ENCODE measurements around the gene ZNF581.

The ZNF581 gene

DNA sequence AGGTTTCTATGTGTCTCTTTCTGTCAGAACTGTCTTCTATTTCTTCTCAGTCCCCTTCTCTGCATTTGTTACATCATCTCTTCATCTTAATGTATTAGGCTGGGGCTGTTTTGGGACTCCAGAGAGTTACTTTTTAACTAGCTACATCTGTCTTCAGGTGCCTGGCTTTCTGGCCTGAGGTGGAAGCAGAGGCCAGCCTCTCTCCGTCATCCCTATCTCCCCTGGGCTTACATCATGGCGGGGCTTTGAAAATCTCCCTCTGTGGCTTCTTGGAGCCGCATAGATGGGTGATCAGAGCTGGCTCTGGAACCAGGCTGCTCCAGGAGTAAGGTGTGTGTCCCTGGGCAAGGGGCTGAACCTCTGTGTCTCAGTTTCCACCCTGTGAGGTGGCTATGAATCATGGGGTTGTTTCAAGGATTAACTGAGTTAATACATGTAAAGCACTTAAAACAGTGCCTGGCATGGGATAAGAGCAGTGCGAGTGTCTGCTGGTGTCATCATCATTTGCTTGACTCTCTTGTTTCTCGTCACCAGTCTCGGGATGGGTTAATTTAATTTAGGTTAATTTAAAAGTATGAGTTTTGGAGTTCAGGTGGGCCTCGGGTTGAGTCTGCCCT lies 33.5 kb downstream of the ZNF581 start:
- in situ Hi-C loops (cut with HindIII; ENCODE audit: low sequenced_read_pairs): no loop called here

DNA sequence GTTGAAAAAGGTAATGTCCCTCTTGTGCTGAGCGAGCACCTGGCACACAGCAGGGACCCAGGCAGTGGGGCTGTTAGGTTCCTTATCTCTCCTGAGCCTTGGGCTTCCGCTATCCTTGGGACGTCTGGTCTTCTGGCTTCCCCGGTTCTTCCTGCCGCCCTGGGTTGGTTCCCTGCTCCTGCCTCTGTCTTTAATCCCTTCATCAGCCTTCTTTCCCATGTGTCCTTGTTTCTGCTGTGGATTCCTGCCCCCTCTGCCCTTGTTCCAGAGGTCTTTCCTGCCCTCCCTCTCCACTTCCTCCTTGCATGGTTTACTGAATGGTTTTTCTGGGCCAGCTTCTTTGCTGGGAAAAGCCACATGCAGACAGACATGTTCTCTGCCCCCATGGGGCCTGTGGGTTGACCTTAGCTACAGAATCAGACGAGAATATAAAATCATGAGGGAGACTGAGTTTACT lies 34.2 kb downstream of the ZNF581 start:
- in situ Hi-C loops (cut with HindIII; ENCODE audit: low sequenced_read_pairs): no loop called here

DNA sequence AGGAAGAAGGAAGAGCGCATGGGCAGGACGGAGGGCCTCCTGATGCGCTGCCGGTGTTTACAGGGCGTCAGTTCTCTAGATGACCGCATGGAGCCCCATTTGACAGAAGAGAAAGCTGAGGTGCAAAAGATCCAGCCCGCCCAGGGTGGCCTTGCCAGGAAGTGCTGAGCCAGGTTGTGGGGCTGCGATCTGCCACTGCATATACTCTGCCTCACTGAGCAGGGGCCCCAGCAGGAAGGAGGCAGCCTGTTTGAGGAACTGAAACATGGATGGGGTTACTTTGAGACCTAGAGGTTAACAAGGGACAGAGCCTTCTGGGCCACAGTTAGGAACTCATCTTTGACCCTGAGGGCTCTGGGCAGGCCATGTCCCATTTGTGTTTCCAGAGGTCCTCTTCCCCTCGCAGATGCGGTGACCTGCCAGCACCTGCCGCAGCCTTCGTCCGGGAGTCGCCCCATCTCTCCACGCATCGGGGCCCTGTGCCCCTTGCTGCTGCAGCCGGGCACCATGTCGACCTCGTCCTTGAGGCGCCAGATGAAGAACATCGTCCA lies 34.7 kb downstream of the ZNF581 start:
- in situ Hi-C loops (cut with HindIII; ENCODE audit: low sequenced_read_pairs): no loop called here

DNA sequence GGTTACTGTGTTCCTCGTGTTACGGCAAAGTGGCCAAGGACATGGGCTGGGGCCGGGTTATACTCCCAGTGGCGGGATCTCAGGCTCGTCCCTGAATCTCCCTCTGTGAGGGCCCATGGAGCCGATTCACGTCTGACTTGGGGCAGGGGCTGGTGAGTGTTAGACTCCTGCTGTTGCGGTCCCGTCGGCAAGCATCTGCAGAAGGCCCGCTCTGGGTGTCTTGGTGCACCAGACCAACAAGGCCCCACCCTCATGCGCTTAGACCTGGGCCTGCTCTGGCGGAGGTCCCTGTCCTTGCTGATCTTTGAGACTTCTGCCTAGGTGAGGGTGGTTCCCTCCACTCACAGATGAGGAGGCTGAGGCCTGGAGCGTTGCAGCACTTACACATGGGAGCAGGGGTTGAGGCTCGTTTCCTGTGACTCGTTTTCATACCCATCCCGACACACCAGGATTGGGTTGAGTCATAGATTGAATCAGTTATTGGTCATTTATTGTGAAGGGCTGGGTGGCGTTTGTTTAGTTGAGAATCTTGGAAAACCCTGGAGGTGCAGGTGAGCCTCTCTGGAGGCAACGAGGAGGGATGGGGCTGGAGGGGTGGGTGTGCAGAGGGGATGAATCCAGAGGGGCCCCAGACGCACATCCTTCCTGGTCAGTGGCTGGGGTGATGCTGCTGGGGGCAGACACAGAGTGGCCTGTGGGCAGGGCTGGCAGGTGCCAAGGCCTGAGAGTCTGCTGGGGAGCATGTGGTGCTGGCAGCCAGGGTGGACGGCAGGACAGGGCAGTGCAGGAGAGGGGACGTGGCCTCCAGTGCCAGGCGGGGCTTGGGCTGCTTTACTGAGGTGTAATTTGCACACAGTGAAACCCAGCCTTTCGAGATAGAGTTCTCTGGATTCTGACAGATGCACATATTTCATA lies 36.2 kb downstream of the ZNF581 start:
- in situ Hi-C loops (cut with HindIII; ENCODE audit: low sequenced_read_pairs): no loop called here

DNA sequence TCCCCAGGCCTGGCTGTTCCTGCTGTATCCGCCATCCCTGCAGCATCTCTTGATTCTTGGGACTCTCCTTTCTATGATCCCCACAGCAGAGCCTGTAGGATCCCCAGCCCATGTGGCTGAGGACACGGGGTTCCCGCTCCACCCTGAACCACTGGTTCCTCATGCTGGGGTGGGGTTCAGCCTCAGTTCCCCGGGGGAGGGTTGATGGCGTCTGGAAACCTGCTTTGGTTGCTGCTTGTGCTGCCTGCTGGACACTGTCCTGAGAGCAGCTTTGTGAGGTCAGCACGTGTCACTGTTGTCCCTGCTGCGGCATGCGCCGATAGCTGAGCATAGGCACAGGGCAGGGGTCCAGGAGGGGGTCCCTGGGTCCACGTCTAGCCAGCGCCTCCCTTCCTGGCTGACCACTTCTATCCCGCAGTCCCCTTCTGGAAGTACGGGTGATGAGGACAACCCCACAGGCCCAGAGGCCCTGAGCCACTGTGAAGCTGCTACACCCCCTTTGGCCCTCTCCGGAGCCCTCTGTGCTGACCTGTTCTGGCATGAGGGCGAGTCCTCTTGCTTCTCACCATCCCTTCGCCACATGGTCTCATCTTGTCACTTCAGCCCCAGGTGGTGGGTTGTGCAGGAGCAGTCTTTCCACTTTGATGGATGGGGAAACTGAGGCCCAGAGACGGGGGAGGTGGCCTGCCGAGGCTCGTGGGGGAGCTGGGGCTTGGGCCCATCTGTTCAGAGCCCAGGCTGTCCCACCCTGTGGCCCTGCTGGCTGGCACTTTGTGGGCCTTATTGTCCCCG lies 37.1 kb downstream of the ZNF581 start:
- in situ Hi-C loops (cut with HindIII; ENCODE audit: low sequenced_read_pairs): no loop called here

DNA sequence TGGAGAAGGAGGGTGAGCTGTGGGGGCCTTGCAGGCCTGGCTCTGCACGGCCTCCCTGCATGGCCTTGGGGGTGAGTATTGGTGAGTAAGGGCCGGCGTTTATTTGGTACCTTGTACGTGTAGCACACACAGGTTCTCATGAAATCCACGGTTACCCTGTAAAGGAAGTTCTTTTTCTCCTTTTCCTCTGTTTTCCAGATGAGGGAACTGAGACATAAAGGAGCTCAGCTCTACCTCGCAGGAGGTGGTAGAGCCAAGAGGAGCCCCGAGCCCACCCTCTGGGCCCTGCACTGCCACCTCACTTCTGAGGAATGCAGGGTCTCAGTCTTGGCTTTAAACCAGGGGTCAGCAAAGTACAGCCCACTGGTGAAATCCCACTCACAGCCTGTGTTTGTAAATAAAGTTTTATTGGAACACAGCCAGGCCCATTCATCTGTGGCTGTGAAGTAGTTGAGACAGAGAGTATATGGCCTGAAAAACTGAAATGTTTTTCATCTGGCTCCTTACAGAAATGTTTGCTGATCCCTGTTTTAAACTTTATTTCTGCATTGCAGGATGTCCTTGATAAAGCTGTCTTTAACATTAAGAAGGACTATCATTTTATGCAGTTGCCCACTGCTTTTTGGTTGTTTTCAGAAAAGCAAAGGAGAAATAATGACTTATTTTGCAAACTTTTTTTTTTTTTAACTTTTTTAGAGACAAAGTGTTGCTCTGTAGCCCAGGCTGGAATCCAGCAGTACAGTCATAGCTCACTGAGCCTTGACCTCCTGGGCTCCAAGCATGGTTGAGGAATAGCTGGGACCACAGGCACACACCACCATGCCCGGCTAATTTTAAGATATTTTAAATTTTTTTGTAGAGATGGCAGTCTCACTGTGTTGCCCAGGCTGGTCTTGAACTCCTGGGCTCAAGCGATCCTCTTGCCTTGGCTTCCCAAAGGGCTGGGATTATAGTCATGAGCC lies 38.0 kb downstream of the ZNF581 start:
- in situ Hi-C loops (cut with HindIII; ENCODE audit: low sequenced_read_pairs): no loop called here

DNA sequence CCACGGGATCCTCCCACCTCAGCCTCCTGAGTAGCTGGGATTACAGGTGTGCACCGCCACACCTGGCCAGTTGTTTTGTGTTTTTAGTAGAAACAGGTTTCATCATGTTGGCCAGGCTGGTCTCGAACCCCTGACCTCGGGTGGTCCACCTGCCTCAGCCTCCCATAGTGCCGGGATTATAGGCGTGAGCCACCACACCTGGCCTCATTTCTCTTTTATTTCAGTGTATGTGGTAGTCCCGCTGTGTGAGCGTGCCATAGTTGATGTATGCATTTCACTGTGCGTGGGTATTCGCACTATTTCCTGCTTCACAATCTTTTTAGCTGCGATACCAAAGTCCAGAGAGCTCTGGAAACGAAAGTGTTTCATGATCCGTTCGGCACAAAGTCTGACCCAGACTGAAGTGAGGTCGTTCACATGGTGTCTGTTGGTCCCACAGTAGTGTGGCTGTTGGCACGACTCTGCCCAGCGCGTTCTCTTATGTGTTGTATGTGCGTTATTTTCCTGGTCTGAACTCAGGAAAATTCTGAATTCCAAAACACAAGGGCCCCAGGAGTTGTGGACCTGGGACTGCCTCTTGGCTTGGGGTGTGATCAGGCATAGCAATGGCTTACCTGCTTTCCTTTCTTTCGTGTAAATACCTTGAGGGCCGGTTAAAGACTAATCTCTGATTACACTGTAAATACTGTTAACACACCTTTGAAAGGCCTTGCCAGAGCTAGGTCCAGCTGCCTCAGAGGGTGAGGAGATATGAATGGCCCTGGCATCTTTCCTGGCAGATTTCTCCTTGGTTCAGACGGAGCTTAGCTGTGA lies 40.2 kb downstream of the ZNF581 start:
- in situ Hi-C loops (cut with HindIII; ENCODE audit: low sequenced_read_pairs): no loop called here

DNA sequence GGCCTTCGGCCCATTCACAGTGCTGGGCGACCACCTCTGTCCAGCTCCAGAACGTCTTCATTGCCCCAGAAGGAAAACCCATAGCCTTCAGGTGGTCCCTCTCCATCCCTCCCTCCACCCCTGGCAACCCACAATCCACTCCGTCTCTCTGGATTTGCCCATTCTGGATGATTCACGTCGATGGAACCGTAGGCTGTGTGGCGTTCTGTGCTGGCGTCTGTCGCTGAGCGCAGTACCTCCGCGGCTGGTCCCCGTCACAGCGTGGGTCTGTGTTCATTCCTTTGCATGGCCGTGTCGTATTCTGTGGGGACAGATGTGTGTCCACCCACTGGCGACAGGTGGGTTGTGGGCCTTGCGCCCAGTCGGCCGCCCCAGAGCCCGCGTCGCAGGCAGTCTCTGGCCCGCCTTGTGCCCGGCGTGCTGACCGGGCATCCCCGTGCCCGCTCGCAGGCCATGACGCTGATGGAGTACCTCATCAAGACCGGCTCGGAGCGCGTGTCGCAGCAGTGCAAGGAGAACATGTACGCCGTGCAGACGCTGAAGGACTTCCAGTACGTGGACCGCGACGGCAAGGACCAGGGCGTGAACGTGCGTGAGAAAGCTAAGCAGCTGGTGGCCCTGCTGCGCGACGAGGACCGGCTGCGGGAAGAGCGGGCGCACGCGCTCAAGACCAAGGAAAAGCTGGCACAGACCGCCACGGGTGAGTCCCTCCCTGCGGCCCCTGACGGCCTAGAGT lies 41.7 kb downstream of the ZNF581 start:
- in situ Hi-C loops (cut with HindIII; ENCODE audit: low sequenced_read_pairs): no loop called here

DNA sequence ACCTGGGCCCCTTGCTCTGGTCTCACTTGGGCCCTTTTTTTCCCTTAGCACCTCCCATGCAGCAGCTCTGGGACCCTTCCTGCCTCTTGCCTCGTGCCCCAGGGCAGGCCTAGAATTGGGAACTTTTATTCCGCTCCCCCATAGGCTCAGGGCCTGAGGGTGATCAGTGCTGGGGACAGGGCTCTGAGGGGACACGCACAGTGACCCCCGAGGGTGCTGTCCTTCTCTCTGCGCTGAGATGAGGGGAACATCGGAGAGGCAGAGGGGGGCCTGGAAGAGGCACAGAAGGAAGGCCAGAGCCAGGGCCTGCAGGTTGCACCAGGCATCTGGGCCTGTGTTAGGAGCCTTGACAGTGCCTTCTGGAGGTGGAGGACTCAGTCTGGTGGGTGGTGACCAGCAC lies 42.3 kb downstream of the ZNF581 start:
- in situ Hi-C loops (cut with HindIII; ENCODE audit: low sequenced_read_pairs): no loop called here

DNA sequence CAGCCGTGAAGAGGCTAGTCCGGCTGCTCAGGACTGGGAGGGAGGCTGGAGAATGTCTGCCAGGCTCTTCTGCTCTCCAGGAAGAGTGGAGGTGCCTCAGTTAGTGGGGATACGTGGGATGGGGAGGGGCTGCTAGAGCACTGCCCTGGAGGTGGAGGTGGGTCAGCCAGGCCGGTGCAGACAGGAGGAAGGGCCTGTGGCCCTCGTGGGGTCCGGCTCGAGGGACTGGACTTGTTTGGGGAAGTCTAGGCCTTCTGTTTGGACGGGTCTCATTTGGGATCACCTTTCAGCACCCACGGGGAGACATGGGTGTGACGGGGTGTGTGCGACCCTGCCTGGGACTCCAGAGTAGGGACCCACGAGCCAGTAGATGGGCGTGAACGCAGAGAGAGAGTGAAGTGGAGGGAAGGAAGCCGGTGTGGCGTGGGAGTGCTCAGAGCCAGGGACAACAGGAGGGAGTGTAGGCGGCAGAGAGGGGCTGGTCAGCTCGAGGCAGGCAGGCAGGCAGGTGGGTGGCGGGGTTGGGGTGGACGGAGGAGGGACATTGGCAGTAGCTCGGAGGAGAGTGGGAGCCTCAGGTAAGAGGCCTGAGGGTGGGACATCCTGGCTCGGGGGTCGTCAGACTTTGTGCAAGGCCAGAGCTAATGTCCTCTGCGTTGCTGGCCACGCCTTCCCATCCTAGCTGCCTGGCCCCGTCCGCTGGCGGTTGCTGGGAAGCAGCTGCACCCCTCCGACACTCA lies 43.0 kb downstream of the ZNF581 start:
- in situ Hi-C loops (cut with HindIII; ENCODE audit: low sequenced_read_pairs): no loop called here

DNA sequence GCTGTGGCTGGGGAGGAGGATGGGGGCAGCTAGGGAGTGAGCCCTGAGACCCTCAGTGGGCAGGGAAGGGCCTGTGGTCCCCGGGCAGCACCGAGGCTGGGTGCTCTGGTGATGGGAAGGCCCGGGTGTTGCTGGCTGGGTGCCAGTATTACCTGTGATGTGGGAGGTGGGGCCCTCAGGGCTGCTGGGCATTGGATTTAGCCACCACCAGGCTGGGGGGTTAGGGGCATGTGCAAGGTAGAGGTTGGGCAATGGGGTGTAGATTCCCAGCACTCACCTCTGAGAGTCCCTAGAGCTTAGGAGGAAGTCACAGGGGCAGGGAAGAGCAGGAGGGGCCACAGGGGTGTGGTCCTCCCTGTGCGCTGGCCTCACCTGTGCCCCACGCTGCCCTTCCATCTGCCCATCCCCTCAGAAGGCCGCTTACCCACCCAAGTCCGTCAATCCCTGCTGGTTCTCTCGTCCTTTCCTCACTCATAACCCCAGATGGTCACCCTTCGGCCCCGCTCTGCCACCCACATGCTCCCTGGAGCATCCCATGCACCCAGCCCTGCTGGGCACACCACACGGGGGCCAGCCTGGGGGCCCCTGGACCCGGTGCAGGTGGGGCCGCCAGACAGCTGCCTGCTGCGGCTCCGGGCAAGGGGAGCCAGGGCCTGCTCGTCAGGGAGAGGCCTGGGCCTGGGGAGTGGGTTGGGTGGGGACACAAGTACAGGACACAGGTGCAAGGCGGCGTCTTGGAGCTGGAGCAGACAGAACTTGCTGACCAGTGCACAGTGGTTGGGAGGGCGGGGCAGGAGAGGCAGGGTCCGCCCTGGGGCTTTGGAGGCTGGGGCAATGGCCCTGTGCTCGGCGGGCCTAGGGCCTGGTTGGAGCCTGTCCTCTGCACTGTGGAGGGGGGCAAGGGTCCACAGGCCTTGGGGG lies 44.1 kb downstream of the ZNF581 start:
- in situ Hi-C loops (cut with HindIII; ENCODE audit: low sequenced_read_pairs): no loop called here

DNA sequence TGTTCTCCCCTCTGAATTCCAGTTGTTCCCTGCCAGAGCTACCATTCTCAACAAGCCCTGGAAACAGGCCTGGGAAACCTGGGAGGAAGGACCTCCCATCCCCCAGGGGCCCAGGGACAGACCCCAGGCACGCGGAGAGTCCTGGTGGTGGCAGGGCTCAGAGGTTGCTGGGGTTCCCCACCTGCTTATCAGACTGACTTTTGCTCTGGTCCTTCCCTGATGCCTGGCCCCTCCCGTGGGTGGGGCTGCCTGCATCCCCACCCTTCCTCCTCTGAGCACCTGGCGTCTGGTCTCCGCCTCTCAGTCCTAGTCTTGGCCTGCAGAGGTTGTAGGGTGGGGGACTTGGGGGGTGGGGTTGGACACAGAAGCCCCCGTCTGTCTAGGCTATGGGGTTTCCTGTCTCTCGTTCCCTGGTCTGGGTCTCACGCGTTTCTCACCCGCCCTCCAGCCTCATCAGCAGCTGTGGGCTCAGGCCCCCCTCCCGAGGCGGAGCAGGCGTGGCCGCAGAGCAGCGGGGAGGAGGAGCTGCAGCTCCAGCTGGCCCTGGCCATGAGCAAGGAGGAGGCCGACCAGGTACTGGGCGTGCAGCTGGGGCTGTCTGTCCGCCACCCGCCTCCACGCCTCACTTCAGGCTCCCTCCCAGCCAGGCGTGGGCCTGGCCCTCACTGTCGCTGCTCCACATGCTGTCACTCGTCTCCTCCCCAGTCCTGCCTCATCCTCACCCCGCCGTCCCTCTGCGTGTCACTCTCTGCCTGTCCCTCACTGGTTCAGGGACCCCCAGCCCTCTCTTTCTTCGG lies 45.2 kb downstream of the ZNF581 start:
- in situ Hi-C loops (cut with HindIII; ENCODE audit: low sequenced_read_pairs): no loop called here

DNA sequence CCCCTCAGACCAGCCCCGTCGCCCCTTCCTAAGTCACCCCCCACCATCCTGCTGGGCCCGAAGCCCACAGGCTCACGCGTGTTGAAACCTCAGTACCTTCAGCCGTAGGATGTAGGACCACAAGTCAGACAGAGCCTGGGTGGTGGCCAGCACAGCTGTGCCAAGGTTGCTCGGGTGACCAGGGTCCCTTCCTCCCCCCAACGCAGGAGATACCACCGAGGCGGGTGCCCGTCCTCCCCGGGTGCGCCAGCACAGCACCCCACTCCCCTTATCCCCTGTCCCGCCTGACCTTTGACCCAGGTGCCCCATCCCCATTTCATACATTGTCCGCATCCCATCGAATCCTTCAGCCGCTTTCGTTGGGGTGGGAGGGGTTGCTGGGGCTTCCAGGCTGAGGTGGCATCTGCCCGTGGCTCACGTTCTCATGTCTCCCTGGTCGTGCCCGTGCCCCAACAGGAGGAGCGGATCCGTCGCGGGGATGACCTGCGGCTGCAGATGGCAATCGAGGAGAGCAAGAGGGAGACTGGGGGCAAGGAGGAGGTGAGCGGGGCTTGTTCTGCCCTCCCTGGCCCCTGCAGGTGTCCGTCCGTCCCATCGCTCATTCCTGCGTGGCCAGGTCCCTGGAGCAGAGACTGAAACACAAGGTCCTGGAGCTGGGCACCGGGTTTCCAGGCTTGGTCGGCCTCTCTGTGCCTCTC lies 46.1 kb downstream of the ZNF581 start:
- in situ Hi-C loops (cut with HindIII; ENCODE audit: low sequenced_read_pairs): no loop called here

DNA sequence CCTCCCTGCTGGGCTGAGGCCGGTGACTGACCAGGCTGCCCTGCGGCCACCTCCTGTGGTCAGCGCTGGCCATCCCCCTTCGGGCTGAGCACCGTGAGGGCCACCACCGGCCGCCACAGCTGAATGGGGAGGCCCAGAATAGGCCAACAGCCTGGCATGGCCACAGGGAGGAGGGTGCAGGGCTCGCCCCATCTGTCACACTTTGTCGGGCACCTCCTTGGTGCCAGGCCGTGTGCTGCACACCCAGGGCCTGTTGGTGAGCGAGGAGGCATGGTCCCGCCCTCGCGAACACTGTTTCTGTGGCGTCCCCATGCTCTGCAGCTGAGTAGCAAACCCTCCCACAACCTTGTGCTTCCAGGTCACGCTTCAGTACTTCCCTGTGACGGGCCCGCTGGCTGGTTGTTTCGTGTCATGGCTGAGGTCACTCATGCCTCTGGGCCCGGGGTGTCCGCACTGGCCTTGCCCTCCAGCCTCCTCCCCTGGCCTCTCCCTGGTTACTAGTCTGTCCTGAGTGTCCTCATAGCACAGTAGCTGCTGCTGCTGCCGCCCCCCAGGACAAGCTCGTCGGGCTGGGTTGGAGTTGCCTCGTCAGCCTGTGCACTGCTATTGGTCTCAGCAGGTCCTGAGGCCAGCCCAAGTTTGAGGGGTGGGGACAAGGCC lies 46.8 kb downstream of the ZNF581 start:
- in situ Hi-C loops (cut with HindIII; ENCODE audit: low sequenced_read_pairs): no loop called here
